IMR-90 (cell line): Measurements from ENCODE around the gene MBOAT2. TPM values are rescaled to one million over a fixed set of nuclear protein-coding genes. Genes with fewer than 3 reads are reported as not detected.

ENCODE experiments used
- ATAC-seq: fragments of 200-7000 bp; cut with Tn5 transposase; 2 replicates; pipeline ENCODE4 v1.9.1; 2020; ENCODE audit warnings: low read depth, mild to moderate bottlenecking, moderate library complexity
- BruUV-seq: library from RNA; stranded (reverse); fragments of 400-500 nt; replicated peaks from 2 replicates; lab custom pipeline; 2021; lab: Mats Ljungman, UMichigan
- CTCF ChIA-PET: fragments of 300-600 bp; formaldehyde crosslinking; extraction: SDS; loops from one replicate; lab custom pipeline; 2021; ENCODE audit warnings: antibody characterized with exemption; lab: Yijun Ruan, JAX
- POLR2A ChIA-PET: fragments of 300-600 bp; sonication (Branson Sonifier 250); formaldehyde crosslinking; loops from one replicate; lab custom pipeline; 2022; ENCODE audit warnings: antibody characterized with exemption; ENCODE audit not compliant: unreplicated experiment; lab: Charles Lee
- DNase-seq: peaks from one replicate; pipeline ENCODE4 v3.0.0; 2013
- H2AFZ ChIP-seq: replicated peaks from 2 replicates; pipeline ENCODE3; 2013; ENCODE audit warnings: low read length, mild to moderate bottlenecking; ENCODE audit not compliant: poor library complexity
- H2AK5ac ChIP-seq: 2 replicates; pipeline ENCODE4 v1.6.1; 2013; ENCODE audit warnings: low read depth, low read length, inconsistent platforms
- H2AK9ac ChIP-seq: replicated peaks from 2 replicates; pipeline ENCODE3; 2013; ENCODE audit warnings: mild to moderate bottlenecking, low read depth, low read length, moderate library complexity; ENCODE audit not compliant: poor library complexity
- H2BK120ac ChIP-seq: 2 replicates; pipeline ENCODE4 v1.6.1; 2013; ENCODE audit warnings: low read depth, low read length, inconsistent platforms
- H2BK15ac ChIP-seq: 3 replicates; pipeline ENCODE4 v1.6.1; 2013; ENCODE audit warnings: low read depth, low read length, inconsistent platforms
- H2BK20ac ChIP-seq: 2 replicates; pipeline ENCODE4 v1.6.1; 2013; ENCODE audit warnings: low read depth, mild to moderate bottlenecking, inconsistent platforms, low read length, moderate library complexity
- H2BK5ac ChIP-seq: 2 replicates; pipeline ENCODE4 v1.6.1; 2013; ENCODE audit warnings: mild to moderate bottlenecking, low read depth, low read length, inconsistent platforms; ENCODE audit not compliant: poor library complexity, severe bottlenecking
- H3K14ac ChIP-seq: replicated peaks from 2 replicates; pipeline ENCODE4 v1.6.1; 2013; ENCODE audit warnings: low read depth, low read length, inconsistent platforms
- H3K18ac ChIP-seq: 2 replicates; pipeline ENCODE4 v1.6.1; 2013; ENCODE audit warnings: low read depth, low read length, control low read depth
- H3K23ac ChIP-seq: 2 replicates; pipeline ENCODE4 v1.6.1; 2013; ENCODE audit warnings: low read depth, low read length, inconsistent platforms
- H3K27ac ChIP-seq: 2 replicates; pipeline ENCODE4 v1.5.1; 2013; ENCODE audit warnings: mild to moderate bottlenecking, control low read depth, low read length; ENCODE audit not compliant: insufficient read depth
- H3K27me3 ChIP-seq: 2 replicates; pipeline ENCODE4 v1.6.1; 2013; ENCODE audit warnings: low read length; ENCODE audit not compliant: control insufficient read depth, insufficient read depth
- H3K36me3 ChIP-seq: 2 replicates; pipeline ENCODE4 v1.6.1; 2013; ENCODE audit warnings: low read length, mixed read lengths; ENCODE audit not compliant: control insufficient read depth, insufficient read depth
- H3K4ac ChIP-seq: 2 replicates; pipeline ENCODE4 v1.6.1; 2013; ENCODE audit warnings: low read depth, low read length, inconsistent platforms
- H3K4me1 ChIP-seq: 2 replicates; pipeline ENCODE4 v1.6.1; 2013; ENCODE audit warnings: low read length, mixed read lengths; ENCODE audit not compliant: control insufficient read depth, insufficient read depth
- H3K4me2 ChIP-seq: 2 replicates; pipeline ENCODE4 v1.6.1; 2013; ENCODE audit warnings: low read depth, mild to moderate bottlenecking, control low read depth, low read length, moderate library complexity
- H3K4me3 ChIP-seq: 2 replicates; pipeline ENCODE4 v1.5.1; 2013; ENCODE audit warnings: low read depth, mild to moderate bottlenecking, control low read depth, low read length, moderate library complexity; ENCODE audit not compliant: insufficient read depth
- H3K56ac ChIP-seq: 2 replicates; pipeline ENCODE4 v1.6.1; 2013; ENCODE audit warnings: low read length, inconsistent platforms; ENCODE audit not compliant: insufficient read depth; ENCODE audit errors: extremely low read depth
- H3K79me1 ChIP-seq, 2 experiments: 2 replicates each; pipeline ENCODE4 v1.6.1; 2013; ENCODE audit warnings: low read length in 2 of 2, inconsistent platforms in 1 of 2, low read depth in 1 of 2
- H3K9ac ChIP-seq: 2 replicates; pipeline ENCODE4 v1.6.1; 2013; ENCODE audit warnings: low read depth, low read length, control low read depth
- H3K9me1 ChIP-seq: 2 replicates; pipeline ENCODE4 v1.6.1; 2013; ENCODE audit warnings: low read length, inconsistent platforms; ENCODE audit not compliant: insufficient read depth
- H3K9me3 ChIP-seq: 2 replicates; pipeline ENCODE4 v1.6.1; 2013; ENCODE audit warnings: low read length; ENCODE audit not compliant: control insufficient read depth, insufficient read depth
- H4K20me1 ChIP-seq: 2 replicates; pipeline ENCODE4 v1.6.1; 2013; ENCODE audit warnings: low read length, inconsistent platforms; ENCODE audit not compliant: insufficient read depth
- H4K5ac ChIP-seq: 2 replicates; pipeline ENCODE4 v1.6.1; 2013; ENCODE audit warnings: mild to moderate bottlenecking, low read depth, low read length, control low read depth
- H4K8ac ChIP-seq, 2 experiments: 2 replicates each; pipeline ENCODE4 v1.6.1; 2013; ENCODE audit warnings: low read depth in 2 of 2, low read length in 2 of 2, control low read depth in 1 of 2, inconsistent platforms in 1 of 2
- H4K91ac ChIP-seq: 2 replicates; pipeline ENCODE4 v1.6.1; 2013; ENCODE audit warnings: low read depth, low read length, inconsistent platforms; ENCODE audit not compliant: insufficient read depth
- RFX5 ChIP-seq: IDR thresholded peaks from 2 replicates; pipeline ENCODE4 v1.8.0; 2012; ENCODE audit warnings: low read depth, mild to moderate bottlenecking, low read length, moderate library complexity
- SMC3 ChIP-seq: fragments of 150-350 bp; IDR thresholded peaks from 2 replicates; pipeline ENCODE4 v1.6.1; 2016; ENCODE audit warnings: low read depth, mild to moderate bottlenecking, antibody characterized with exemption, low read length, moderate library complexity
- WGBS, 2 experiments: methylation state at CpG; one replicate each; pipeline versions ENCODE4 v1.1.5 to v1.1.7; 2013; ENCODE audit warnings: missing lambda C conversion rate in 2 of 2; ENCODE audit not compliant: insufficient read length in 1 of 2; ENCODE audit errors: extremely low coverage in 2 of 2; 5-methylcytosine and 5-hydroxymethylcytosine counted together
- dilution Hi-C: fragments of 300-500 bp; cut with HindIII; formaldehyde crosslinking; loops from one replicate; pipeline ENCODE4 v1.14.3; 2018; ENCODE audit warnings: low sequenced_read_pairs; ENCODE audit not compliant: unreplicated experiment
- in situ Hi-C: fragments of 300-500 bp; cut with MboI; formaldehyde crosslinking; loops from 3 replicates; pipeline ENCODE4 v1.14.3; 2019; ENCODE audit warnings: low sequenced_read_pairs, inconsistent platforms, mixed read lengths
- intact Hi-C: fragments of 100-400 bp; cut with micrococcal nuclease; formaldehyde crosslinking; loops from 2 replicates; pipeline ENCODE4 v1.10.0; 2022
- polyA plus RNA-seq, 3 experiments: library from polyadenylated mRNA; depleted of rRNA; stranded (reverse); fragments of >200 nt; gene quantifications; 2 replicates each; pipeline ENCODE4 v1.2.3, GENCODE V29; 2012; ENCODE audit warnings: low replicate concordance in 1 of 3
- total RNA-seq: library from RNA; depleted of rRNA; stranded (reverse); fragments of >200 nt; gene quantifications from 2 replicates; pipeline ENCODE4 v1.2.3, GENCODE V29; 2012

The MBOAT2 gene
- total and polyA plus RNA-seq, 2 of the 4 experiments (the other 2 are of a cell fraction), result 33.9 to 102 TPM

GRCh38 chr2:9008951-9009664, 5.6 kb upstream of the MBOAT2 start:
- Histone ChIP-seq H3K9ac (no peak overlapping the region), H3K18ac (no peak overlapping the region), H3K56ac (no peak overlapping the region), H3K9me3 (no peaks in the 10 kb centered on the region), H2BK15ac (peak overlapping the region; percentile 64; the same call in 1 of the 3 replicates), H2AK5ac (no peak overlapping the region), H3K36me3 (no peaks in the 10 kb centered on the region), H2BK20ac (no peak overlapping the region), H3K14ac (0 out of 2 replicates have a peak overlapping the region, but pooled peaks have one; percentile 21), H3K4me3 (no peak overlapping the region), H3K27me3 (peaks cover 6% of the 10 kb centered on the region), H4K5ac (no peak overlapping the region), H3K79me1 (peaks cover 3 to 10% of the 10 kb centered on the region in 2 experiments; a peak in 3 of 4 replicates), H4K8ac (no peak overlapping the region), H2BK5ac (no peak overlapping the region), H3K4me2 (0 out of 2 replicates have a peak overlapping the region, but pooled peaks have one; percentile 27), H2BK120ac (no peak overlapping the region), H3K4ac (no peak overlapping the region), H4K91ac (no peak overlapping the region), H2AFZ (no peak overlapping the region), H3K27ac (no peak overlapping the region), H3K9me1 (peaks cover 3% of the 10 kb centered on the region; the same call in 1 of the 2 replicates), H4K20me1 (no peaks in the 10 kb centered on the region), H3K4me1 (peaks cover 8% of the 10 kb centered on the region), H3K23ac (no peak overlapping the region), H2AK9ac (no peak overlapping the region)
- no peak for DNase-seq
- no CpG with 5 or more reads among the region's 1 CpG for WGBS, 2 experiments
- no TSS peak for BruUV-seq
- CTCF ChIA-PET, result no interaction called here
- intact Hi-C loops, result no loop called here
- TF ChIP-seq RFX5, result no peak
- no peak for TF ChIP-seq SMC3
- in situ Hi-C loops, result no loop called here
- 0 out of 2 replicates have a peak, but pooled peaks have one; percentile 12 for ATAC-seq
- dilution Hi-C loops, result no loop called here
- POLR2A ChIA-PET, result no interaction called here
